Activated T-cell treated with anti-CD3 and anti-CD28 coated beads, Interleukin-2, amount 50 U/mL, for 24 hours (primary cell): Measurements from ENCODE around the gene HOMER2.
A peak's percentile ranks its signal among the peaks of the same experiment; 100 is the strongest.

Source experiments
- DNase-seq: peaks from one replicate; pipeline ENCODE4 v3.0.0-alpha.2; 2020
- H3K27ac Mint-ChIP-seq: 2 replicates; pipeline ENCODE4 v1.8.0; 2020; ENCODE audit warnings: mild to moderate bottlenecking, mixed read lengths
- H3K27me3 Mint-ChIP-seq: 2 replicates; pipeline ENCODE4 v1.8.0; 2020; ENCODE audit warnings: mixed read lengths
- H3K36me3 Mint-ChIP-seq: 2 replicates; pipeline ENCODE4 v1.8.0; 2020; ENCODE audit warnings: low read depth, mixed read lengths
- H3K4me1 Mint-ChIP-seq: 2 replicates; pipeline ENCODE4 v1.8.0; 2020; ENCODE audit warnings: low read depth, mixed read lengths
- H3K4me3 Mint-ChIP-seq: 2 replicates; pipeline ENCODE4 v1.8.0; 2020; ENCODE audit warnings: mild to moderate bottlenecking, moderate library complexity, mixed read lengths
- H3K9me3 Mint-ChIP-seq: 2 replicates; pipeline ENCODE4 v1.8.0; 2020; ENCODE audit warnings: mixed read lengths

The HOMER2 gene

GRCh38 chr15:82856397-82857170 is 95.9 kb downstream of the HOMER2 start:
- Mint-ChIP-seq H3K27ac (no peak overlapping the region), H3K27me3 (no peaks in the 10 kb centered on the region), H3K4me3 (no peak overlapping the region), H3K9me3 (no peaks in the 10 kb centered on the region), H3K4me1 (peaks cover 14% of the 10 kb centered on the region), H3K36me3 (no peaks in the 10 kb centered on the region)
- no peak for DNase-seq

GRCh38 chr15:82855286-82856100 is 97.0 kb downstream of the HOMER2 start:
- no peaks in the 10 kb centered on the region for H3K36me3 Mint-ChIP-seq
- no peaks in the 10 kb centered on the region for H3K9me3 Mint-ChIP-seq
- no peaks in the 10 kb centered on the region for H3K27me3 Mint-ChIP-seq
- H3K27ac Mint-ChIP-seq = no peak overlapping the region
- no peak overlapping the region for H3K4me3 Mint-ChIP-seq
- peaks cover 14% of the 10 kb centered on the region for H3K4me1 Mint-ChIP-seq
- DNase-seq = no peak

- Mint-ChIP-seq H3K27me3 (no peaks in the 10 kb centered on the region), H3K36me3 (no peaks in the 10 kb centered on the region)
Measured at GRCh38 chr15:82854554-82854953, 98.0 kb downstream of the HOMER2 start.

DNA sequence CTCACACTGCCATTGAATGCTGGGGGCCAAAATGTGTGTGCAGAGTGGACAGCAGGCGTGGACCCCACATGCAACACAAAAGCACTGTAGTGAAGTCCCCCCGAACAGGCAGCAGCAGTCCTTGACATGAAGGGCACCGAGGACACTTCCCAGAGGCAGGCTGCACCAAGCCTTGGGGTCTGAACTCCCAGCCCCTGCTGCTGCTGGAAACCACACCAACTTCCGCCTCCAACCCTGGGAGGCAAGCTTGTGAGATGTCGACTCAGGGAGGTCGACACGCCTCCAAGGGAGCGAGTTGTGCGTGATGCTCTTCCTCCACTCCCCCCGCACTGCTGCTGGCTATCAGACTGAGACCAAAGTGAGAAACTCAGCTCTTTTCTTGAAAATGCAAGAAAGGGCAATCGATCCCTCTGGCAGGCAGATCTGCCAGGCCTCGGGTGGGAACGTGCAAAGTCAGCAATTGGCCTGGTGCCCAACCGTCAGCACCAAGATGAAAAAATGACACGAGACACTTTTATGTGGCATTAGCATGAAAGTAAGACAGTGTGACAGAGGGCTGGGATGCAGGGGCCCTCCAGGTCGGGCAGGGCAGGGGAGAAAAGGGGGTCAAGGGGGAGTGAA is 99.5 kb downstream of the HOMER2 start:
- H3K27ac Mint-ChIP-seq = no peak overlapping the region
- H3K36me3 Mint-ChIP-seq = no peaks in the 10 kb centered on the region

More at GRCh38 chr15:82854554-82854953, 98.0 kb downstream of the HOMER2 start:
- no peak overlapping the region for H3K27ac Mint-ChIP-seq
- peaks cover 15% of the 10 kb centered on the region for H3K4me1 Mint-ChIP-seq
- no peak for DNase-seq
- H3K9me3 Mint-ChIP-seq = no peaks in the 10 kb centered on the region
- no peak overlapping the region for H3K4me3 Mint-ChIP-seq

DNA sequence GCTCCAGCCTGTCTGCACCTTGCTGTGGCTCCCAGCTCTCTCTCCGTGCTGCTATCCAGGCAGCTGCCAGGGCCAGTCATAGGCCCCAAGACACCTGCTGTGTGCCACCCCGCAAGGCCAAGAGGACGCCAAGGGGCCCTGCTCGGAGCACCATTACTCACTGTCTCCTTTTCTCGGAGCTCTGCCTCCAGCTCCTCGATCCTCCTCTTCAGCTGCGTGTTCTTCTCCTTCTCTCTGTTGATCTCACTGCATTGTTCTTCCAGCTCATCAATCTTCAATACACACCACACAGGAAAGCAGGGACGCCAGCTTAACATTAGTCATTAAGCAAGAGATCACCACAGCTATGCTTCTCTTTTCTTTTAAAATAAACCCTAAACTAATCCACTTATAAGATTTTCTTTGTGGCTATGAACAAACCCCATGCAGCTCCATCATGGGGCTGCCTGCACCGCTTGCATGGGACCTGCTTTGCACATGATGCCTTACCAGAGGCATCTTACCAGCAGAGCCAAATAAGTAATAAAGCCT is 100.5 kb downstream of the HOMER2 start:
- Mint-ChIP-seq H3K36me3 (no peaks in the 10 kb centered on the region), H3K27me3 (no peaks in the 10 kb centered on the region), H3K4me1 (peaks cover 16% of the 10 kb centered on the region), H3K9me3 (no peaks in the 10 kb centered on the region), H3K27ac (no peak overlapping the region), H3K4me3 (no peak overlapping the region)
- DNase-seq = peak; percentile 5

More for the DNA sequence above, 99.5 kb downstream of the HOMER2 start:
- Mint-ChIP-seq H3K4me3 (no peak overlapping the region), H3K4me1 (peaks cover 16% of the 10 kb centered on the region), H3K27me3 (no peaks in the 10 kb centered on the region), H3K9me3 (no peaks in the 10 kb centered on the region)
- peak; percentile 29 for DNase-seq

GRCh38 chr15:82851306-82851850 is 101.1 kb downstream of the HOMER2 start:
- H3K27me3 Mint-ChIP-seq = no peaks in the 10 kb centered on the region
- H3K4me1 Mint-ChIP-seq = peaks cover 16% of the 10 kb centered on the region
- no peak overlapping the region for H3K4me3 Mint-ChIP-seq
- no peaks in the 10 kb centered on the region for H3K9me3 Mint-ChIP-seq
- DNase-seq = no peak
- no peaks in the 10 kb centered on the region for H3K36me3 Mint-ChIP-seq
- no peak overlapping the region for H3K27ac Mint-ChIP-seq

- Mint-ChIP-seq H3K27me3 (no peaks in the 10 kb centered on the region), H3K27ac (no peak overlapping the region), H3K36me3 (no peaks in the 10 kb centered on the region), H3K9me3 (no peaks in the 10 kb centered on the region), H3K4me1 (peaks cover 12% of the 10 kb centered on the region), H3K4me3 (no peak overlapping the region)
- no peak for DNase-seq
Measured at GRCh38 chr15:82850731-82851130, 101.8 kb downstream of the HOMER2 start.

DNA sequence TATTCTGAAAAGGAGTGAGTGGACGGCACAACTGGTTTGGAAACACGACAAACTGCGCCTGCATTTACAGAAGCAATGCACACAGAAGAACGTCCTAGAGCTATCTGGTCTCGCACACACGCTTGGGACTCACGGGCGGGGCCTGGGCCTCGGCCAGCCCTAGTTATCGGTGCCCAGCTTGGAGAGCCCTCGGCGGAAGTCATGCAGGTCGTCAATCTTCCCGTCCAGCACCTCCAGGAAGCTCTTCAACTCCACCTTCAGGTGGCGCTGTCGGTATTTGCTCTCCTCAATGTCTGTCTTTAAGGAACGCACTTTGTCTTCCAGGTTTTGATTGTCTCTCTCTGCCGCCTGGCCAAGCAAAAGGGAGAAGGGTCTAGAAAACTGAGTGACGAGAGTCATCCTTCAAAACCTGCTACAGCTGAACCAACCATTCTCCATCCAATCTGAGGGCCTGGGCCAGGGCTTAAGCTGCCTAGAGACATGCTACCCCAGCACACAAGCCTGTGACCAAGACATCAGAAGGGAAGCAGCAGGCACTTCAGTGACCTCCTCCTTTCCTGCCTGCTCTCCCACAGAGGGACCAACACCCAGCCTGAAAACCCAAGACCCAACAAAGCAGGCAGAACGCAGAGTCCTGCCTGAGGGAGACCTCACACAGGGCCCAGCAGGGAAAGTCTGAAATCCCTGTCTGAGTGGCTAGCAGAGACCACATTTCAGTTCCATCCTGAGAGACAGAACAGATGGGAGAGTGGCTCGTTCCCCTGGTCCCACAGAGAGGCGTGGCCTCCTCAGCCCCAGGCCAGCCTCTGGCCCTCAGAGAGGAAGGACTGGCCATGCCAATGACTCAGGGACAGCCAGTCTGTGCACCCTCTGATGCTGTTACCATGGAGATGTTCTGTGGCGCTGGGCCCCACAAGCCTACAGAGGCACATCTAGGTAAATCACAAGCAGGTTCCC is 102.7 kb downstream of the HOMER2 start:
- H3K4me3 Mint-ChIP-seq = no peak overlapping the region
- no peaks in the 10 kb centered on the region for H3K36me3 Mint-ChIP-seq
- H3K4me1 Mint-ChIP-seq = peaks cover 15% of the 10 kb centered on the region
- H3K27me3 Mint-ChIP-seq = no peaks in the 10 kb centered on the region
- no peak overlapping the region for H3K27ac Mint-ChIP-seq
- peak; percentile 43 for DNase-seq
- no peaks in the 10 kb centered on the region for H3K9me3 Mint-ChIP-seq

GRCh38 chr15:82848241-82848993 is 104.1 kb downstream of the HOMER2 start:
- H3K4me3 Mint-ChIP-seq = no peak overlapping the region
- H3K27me3 Mint-ChIP-seq = no peaks in the 10 kb centered on the region
- no peaks in the 10 kb centered on the region for H3K9me3 Mint-ChIP-seq
- H3K27ac Mint-ChIP-seq = no peak overlapping the region
- no peak for DNase-seq
- H3K36me3 Mint-ChIP-seq = no peaks in the 10 kb centered on the region
- peaks cover 17% of the 10 kb centered on the region for H3K4me1 Mint-ChIP-seq

GRCh38 chr15:82847703-82848102 is 104.8 kb downstream of the HOMER2 start:
- no peak for DNase-seq
- Mint-ChIP-seq H3K4me3 (no peak overlapping the region), H3K4me1 (peaks cover 12% of the 10 kb centered on the region)

GRCh38 chr15:82846621-82847020 is 105.9 kb downstream of the HOMER2 start:
- Mint-ChIP-seq H3K4me3 (no peak overlapping the region), H3K36me3 (no peaks in the 10 kb centered on the region), H3K4me1 (peaks cover 12% of the 10 kb centered on the region), H3K9me3 (no peaks in the 10 kb centered on the region), H3K27me3 (no peaks in the 10 kb centered on the region), H3K27ac (no peak overlapping the region)
- no peak for DNase-seq

More at GRCh38 chr15:82847703-82848102, 104.8 kb downstream of the HOMER2 start:
- Mint-ChIP-seq H3K27ac (no peak overlapping the region), H3K9me3 (no peaks in the 10 kb centered on the region), H3K36me3 (no peaks in the 10 kb centered on the region), H3K27me3 (no peaks in the 10 kb centered on the region)

DNA sequence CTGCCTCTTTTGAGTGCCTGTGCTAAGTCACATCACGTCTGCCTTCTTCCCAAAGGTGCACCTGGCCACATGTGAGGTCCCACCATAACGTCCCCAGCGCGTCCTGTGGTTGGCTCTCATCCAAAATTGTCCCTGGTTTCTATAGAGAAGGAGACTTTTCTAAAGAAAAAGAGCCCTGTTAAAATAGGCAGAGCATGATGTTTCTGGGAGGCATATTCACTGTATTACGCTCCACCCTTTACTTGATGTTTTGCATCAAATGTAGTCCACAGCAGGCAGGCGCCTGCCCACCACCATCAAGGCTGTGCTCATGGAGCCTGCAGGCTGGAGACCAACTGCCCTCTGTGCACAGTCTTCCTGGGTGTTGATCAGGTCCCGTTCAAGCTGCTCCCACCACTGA is 106.8 kb downstream of the HOMER2 start:
- Mint-ChIP-seq H3K4me3 (no peak overlapping the region), H3K9me3 (no peaks in the 10 kb centered on the region), H3K36me3 (no peaks in the 10 kb centered on the region), H3K4me1 (peaks cover 12% of the 10 kb centered on the region), H3K27ac (no peak overlapping the region), H3K27me3 (no peaks in the 10 kb centered on the region)
- no peak for DNase-seq

DNA sequence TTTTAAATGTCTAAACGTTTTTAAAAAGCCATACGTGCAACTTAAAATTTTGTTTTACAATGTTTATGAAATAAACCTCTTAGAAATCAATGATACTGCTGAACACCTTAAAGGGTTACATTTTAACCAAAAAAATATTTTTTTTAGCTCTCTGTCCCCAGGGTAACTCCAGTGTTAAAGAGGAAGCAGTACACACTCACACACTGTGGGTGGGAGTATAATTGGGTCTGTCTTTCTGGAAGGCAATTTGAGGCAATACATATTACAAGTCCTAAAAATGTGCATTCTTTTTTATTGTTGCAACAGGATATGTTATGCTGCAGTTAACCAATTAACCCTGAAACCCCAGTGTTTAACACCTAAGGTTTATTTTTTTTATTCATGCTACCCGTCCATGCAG is 109.0 kb downstream of the HOMER2 start:
- no peak overlapping the region for H3K4me3 Mint-ChIP-seq
- no peak overlapping the region for H3K27ac Mint-ChIP-seq
- no peaks in the 10 kb centered on the region for H3K27me3 Mint-ChIP-seq
- no peaks in the 10 kb centered on the region for H3K9me3 Mint-ChIP-seq
- peaks cover 9% of the 10 kb centered on the region for H3K4me1 Mint-ChIP-seq
- no peak for DNase-seq
- peaks cover under 1% of the 10 kb centered on the region for H3K36me3 Mint-ChIP-seq
